Activated CD8-positive, alpha-beta memory T cell treated with anti-CD3 and anti-CD28 coated beads, Interleukin-2, amount 50 U/mL, for 4 hours (primary cell): ENCODE results near the gene ADPRH.
"Not testable (repeated sequence)": the region's sequence is repeated elsewhere in the genome, so short reads cannot be mapped to it uniquely, and the experiment has no call there.

Experiments
- DNase-seq: peaks from one replicate; pipeline ENCODE4 v3.0.0-alpha.2; 2020

The ADPRH gene

DNA sequence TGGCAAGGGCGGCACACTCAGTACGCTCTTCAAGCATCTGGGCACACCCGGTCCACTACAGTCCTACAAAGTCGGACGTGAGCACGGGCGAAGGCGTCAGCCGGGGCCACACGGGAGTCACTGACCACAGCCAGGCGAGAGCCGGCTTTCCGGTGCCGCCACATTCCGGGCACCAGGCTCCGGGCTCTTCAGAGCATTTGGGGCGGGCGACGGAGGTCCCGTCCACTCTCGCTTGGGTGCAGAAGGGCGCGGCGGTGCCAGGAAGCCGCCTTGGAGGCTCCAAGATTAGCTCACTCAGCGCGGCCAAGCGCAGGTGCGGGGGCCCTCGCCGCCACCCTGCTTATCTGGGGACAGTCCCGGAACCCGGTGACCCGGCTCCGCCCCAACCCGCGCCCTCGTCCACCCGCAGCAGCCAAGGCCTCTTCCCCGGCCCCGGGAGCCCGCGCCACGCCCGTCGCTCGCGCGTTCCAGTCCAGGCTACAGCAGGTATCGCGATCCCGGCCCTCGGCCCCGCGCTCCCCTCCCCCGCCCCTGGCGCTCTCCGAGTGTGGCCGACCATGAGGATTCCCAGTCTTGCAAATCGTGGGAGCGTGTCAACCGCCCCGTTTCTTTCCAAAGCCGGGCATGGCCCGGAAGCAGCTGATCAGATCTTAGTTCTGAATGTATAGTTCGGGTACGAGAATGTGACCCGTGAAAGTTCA, at the start of gene ADPRH:
Gene ADPRH (plus strand): TSS at position 127 of the 701 bp plus-strand sequence. CDS start 2,678 bp downstream, outside the sequence.
- peak; percentile 35 for DNase-seq

DNA sequence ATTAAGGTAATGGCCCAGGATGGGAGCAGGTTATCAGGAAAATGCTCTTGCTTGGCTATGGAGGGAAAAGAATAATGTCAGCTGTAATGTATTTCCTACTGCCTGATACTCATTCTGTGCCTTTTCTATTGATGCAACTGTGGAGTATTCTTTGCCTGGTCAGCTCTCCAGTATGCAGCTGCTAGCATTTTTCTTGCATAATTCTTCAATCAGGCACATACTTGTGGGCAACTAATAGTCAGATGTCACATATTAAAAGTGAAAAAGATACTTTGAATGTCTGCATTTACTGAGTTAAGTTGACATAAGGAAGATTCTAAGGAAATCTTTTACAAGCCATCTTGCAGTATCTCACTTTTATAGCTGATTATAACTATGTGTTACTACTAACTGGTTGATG, 49.4 kb upstream of the ADPRH start:
- no peak for DNase-seq

DNA sequence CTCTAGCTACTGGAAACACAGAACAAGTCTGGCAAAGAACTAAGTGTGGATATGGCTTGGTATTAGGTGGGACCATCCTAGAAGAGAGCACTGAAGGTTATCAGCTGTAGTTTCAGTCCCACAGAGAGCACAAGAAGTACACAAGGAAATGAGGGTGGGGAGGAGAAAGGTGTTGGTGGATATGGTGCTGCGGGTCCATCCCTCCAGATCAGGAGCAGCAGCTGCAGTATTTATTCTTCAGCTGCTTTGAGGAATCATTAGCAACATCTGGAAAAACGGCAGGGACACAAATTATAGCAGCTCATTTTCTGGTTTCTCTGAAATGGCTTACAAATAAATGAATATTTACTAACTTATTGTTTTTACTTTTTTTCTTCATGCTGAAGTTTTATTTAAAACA, 48.8 kb upstream of the ADPRH start:
- DNase-seq = no peak

DNA sequence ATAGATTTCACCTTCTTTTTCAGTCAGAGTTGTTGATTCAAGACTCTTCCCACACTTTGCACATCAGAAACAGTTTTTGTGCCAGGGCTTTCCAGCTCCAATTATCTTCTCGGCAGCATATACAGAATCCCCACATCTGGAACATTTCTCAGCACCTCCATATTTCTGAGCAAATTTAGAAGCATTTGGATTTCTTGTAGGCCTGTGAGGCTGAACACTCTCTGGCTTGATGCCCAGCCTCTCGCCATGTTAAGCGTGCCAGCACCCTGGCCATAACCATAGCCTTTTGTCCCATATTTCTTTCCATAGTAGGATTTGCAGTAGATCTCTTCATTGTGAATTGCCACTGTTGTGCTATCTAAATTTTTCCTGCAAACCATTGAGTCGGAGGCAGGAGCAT, 48.1 kb upstream of the ADPRH start:
- DNase-seq = no peak

DNA sequence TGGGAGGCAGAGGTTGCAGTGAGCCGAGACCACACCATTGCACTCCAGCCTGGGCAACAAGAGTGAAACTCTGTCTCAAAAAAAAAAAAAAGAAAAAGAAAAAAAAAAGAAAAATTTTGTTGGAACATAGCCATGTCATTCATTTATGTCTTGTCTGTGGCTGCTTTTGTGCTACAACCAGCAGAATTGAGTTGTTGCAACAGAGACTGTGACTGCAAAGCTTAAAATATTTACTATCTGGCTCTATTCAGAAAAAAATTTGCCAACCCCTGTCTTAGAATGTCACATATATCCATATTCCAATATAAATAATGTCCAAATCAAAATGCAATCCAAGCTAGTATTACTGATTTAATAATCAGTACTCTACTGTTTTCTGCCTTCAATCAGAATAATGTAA, 45.0 kb upstream of the ADPRH start:
- no peak for DNase-seq

DNA sequence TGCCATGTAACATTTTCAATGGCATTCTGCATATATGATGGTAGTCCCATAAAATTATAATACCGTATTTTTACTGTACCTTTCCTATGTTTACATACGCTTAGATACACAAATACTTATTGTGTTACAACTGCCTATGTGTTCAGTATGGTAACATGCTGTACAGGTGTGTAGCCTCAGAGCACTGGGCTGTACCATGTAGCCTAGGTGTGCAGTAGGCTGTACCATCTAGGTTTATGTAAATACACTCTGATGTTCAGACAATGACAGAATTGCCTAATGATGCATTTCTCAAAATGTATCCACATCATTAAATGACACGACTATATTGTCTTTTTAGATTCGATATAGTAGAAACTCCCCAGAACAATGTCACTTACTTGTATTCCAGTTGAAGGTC, 42.5 kb upstream of the ADPRH start:
- no peak for DNase-seq

DNA sequence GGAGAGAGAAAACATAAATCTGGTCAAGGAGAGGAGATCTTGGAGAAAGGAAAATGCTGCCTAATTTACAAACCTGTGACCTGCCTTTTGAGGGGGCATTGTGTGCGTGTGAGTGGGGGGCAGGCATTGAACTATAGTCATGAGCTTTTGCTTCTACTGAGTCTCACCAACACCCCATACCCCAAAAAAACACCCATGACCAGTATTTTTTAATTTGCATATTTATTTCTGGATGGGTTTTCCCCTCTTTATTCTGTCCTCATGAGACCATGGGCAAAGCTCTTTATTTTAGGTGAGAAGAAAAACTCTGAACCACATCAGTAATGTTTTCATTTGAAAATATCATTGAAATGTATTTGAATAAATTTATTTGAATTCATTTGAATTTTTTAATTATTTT, 40.5 kb upstream of the ADPRH start:
- no peak for DNase-seq

DNA sequence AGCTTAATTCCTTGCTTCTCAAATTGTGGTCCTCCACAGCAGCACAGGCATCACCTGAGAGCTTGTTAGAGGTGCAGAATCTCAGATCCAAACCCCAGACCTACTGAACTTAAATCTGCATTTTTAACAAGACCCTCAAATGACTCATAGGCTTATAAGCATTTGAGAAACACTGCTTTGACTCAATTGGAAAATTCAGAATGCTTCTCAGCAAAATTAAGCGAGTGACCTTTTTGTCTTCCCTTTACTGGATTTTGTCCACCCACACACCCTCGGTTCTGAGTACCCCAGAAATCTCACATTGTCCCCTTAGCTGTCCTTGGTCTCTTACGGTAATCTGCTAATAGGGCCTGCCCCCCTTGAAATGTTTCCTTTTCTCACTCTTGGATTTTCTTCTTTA, 37.7 kb upstream of the ADPRH start:
- DNase-seq = no peak

DNA sequence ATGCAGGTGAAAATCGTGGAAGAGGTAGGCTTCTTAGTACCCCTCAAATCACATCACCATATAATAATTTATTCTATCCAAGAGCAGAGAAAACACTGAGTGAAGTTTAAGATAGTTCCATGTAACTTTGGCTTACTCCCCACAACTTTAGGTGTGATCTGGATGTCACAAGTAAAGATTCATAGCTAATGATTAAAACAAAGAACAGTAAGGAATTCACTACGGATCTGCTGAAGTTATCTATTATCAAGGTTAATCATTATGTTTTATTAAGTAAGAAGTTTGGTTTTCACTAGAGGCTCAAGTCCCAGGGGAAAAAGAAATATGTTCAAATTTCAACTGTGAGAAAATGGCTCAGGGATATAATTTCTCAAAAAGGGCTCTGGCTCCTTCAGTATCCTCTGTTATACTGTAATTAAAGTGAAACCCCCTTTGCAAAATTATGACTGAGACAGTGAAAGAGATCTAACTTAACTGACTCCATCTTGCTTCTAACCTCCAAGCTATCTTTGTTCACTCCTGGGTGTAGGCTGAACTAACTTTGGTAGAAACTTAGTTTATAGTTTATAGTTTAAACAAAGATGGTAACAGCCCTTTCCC, 37.0 kb upstream of the ADPRH start:
- no peak for DNase-seq

DNA sequence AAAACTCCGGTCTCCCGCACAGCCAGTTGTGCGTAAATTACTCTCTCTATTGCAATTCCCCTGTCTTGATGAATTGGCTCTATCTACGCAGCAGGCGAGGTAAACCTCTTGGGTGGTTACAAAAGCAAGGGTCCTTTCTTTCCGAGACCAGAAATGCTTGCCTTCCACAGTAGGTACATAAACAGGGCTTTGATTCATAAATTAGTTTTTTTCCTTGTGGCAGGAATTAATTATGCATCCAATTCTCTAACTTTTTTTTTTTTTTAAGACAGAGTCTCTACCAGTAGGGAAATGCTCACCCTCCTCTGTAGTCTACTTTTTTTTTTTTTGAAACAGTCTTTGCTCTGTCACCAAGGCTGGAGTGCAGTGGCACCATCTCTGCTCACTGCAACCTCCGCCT, 36.1 kb upstream of the ADPRH start:
- DNase-seq = no peak

DNA sequence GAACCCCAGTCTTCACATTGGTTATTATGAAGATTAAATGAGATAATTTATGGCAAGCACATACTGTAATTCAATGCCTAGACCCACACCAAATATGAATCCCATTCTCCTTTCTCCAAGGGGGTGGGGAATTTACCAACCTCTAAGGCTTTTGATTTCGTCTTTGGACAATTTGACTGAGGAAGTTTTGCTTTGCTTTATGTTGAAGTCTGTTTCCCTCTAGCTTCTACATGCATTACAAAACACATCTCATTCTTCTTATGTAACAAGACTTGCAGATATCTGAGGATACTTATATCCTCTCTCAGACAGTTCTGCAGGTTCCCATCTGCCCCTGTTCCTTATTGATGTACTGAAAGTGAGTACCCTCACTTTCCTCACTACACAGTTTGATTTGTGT, 32.1 kb upstream of the ADPRH start:
- DNase-seq = no peak

DNA sequence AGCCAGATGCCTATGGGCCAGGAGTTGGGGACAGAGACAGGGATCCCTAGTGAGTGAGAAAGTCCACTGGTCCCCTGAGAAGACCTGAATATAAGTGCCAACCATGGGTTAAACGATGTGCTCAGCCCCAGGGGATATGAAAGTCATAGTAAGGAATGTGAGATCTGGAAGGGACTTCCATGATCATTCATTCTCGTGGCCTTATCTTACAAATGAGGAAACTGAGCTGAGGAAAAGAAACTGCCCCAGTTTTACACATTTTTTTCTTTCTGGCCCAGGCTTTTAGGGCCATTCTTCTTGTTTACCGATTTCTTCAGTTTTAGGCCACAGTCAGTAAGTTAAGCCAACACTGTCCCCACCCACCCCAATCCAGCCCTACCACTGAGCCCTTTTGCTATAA, 31.0 kb upstream of the ADPRH start:
- no peak for DNase-seq

DNA sequence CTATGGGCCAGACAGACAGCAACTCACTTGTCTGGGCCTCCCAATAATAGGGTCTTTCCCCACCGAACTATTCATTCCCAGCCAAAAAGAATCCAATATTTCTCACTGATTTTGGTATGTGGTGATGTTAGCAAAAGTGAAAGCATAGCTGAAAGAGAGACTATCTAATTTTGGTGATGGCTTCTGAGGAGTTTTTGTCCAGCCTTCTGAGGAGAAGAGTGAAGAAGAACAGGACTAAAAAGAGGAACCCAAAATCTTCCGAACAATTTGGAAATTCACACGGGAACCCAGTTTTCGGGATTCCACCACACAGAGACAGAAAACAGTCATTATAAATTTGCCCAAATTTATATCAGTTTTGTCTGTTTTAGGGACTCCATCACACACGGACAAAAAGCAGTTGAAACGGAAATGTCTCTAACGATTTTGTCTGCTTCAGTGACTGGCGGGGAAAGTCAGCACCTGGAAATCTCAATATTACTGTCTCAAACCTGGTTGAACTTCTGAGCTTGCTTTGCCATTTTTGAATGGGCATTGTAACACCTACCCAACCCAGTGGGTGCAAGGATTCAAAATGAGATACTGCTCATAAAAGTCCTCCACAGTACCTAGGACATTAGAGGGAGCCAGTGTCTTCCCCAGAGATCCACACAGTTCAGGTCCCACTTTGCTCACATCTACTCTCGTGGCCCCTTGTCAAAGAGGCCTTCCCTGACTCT, 28.9 kb upstream of the ADPRH start:
- DNase-seq = no peak

DNA sequence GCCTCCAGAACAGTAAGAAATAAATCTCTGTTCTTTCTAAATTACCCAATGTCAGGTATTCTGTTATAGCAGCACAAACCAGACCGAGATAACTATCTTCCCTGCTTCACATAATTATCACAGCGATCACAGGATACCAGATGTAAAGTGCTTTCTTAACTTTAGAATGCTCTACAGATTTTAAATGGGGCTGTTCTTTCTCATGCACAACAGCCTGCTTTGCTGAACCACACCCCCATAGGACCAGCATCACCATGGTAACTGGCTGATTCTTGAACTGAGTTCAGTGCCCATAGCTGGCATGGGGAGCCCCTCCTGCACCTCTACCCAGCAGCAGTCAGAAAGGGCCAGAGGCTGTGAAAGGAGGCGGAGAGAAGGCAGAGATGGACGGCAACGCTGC, 27.7 kb upstream of the ADPRH start:
- DNase-seq = no peak

DNA sequence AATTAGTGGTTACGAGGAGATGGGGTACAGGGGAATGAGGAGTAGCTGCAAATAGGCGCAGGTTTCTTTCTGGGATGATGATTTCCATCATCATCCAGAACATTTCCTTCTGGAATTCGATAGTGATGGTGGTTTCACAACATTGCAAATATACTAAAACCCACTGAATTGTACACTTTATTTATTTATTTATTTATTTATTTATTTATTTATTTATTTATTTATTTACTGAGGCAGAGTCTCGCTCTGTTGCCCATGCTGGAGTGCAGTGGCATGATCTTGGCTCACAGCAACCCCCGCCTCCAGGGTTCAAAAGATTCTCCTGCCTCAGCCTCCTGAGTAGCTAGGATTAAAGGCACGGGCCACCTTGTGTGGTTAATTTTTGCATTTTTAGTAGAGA, 26.4 kb upstream of the ADPRH start:
- not testable (repeated sequence) for DNase-seq

DNA sequence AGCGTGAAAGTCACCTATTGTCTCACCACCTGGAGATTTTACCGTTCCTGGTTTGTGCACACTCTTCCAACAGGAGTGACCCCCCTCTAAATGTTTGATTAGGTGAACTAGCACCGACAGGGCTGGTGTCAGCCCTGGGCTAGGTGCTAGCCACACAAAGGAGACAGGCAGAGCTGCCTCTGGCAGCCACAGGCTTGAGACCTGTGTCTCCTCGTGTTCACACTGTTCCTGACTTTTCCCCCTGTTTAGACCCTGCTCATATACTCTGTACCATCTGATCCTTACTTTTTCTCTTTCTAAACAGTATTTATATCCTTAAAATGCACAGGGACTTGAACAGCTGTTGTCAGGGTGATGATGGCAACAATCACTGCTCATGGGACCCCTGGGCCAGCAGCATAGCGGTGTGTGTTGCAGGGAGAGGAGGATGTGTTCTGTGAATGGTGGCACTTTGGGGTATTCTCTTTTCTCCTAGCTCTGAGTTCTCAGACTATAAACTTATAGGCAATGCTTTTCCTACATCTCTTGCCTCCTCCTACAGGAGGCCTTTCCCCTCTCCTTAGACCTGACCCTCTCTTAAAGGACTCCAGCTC, 25.4 kb upstream of the ADPRH start:
- no peak for DNase-seq

DNA sequence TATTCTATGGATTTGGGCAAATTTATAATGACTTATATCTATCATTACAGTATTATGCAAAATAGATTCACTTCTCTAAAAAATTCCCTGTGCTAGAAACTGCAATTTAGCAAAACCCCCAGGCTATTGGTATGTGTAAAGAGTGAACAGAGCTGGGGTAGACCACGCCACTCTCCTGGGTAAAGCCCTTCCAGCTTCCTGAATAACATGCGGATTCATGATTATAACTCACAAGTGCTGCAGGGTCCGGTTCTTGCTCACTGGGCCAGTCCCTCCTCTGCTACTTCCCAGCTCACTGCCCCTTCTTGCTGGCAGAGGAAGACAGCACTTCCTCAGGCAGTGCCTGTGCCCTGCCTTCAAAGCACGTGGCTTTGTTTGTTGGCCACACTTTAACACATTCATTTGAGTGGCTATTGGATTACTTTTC, 24.0 kb upstream of the ADPRH start:
- no peak for DNase-seq

DNA sequence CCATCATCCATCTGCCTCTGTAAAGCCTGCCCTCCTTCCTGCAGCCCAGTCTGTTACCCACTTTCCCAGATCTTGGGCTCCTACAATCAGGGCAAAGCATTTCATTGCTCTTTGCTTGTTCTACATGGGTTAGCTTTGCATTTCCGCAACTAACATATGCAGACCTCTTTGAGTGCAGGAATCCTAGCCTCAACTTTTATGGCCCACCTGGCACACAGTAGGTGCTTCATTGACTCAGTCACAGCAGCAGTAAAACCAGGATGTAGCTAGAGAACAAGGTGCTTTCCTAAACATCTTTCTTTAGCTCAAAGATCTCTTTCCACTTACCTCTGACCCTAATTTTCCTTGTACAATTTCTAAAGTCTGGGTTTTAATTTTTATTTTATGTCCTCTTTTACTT, 23.4 kb upstream of the ADPRH start:
- no peak for DNase-seq

DNA sequence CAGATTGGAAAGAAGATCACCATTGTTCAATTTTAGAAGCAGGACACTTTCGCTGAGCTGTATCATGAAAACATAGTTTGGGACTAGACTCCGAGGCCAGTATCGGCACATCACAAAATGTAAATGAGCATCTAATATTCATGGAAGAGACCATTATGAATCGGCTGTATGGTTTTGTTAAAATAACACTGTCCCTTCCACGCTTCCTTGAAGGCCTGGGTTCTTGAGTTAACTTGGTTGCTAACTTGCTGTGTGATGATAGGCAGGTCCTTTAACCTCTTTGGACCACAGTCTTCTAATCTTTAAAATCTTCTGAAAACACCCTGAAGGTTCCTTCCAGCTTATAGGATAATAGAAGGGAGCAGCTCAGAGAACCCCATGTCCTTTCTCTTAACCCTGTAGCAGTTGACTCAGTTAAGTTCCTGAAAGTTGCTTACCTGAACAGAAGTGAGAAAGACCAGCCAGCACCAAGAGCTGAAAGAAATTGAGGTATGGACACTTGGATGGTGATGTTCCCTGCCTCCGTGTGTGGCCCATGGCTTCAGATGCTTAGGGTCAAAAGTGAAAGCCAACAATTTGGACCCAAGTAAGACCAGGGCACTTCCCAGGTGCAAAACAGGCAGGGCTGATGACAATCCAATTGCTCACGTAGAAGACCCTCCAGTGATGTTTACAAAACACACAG, 22.0 kb upstream of the ADPRH start:
- DNase-seq = no peak

DNA sequence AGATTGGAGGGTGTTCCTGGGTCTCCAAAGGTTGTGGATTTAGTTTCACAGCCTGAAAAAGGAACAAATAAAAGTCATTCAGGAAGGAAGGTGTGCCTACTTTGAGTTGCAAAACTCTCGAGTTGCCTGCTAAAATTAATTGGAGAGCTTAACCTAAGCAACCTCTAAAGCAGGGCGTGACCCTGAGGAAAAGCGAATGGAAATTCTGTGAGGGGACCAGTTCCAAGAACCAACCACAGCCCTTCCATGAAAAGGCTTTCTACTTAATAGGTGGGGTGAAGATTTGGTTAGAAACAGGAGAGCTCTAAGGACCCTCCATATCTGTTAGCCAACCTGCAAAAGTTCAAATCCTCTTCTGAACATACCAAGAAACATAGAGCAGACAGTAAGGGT, 21.4 kb upstream of the ADPRH start:
- no peak for DNase-seq

DNA sequence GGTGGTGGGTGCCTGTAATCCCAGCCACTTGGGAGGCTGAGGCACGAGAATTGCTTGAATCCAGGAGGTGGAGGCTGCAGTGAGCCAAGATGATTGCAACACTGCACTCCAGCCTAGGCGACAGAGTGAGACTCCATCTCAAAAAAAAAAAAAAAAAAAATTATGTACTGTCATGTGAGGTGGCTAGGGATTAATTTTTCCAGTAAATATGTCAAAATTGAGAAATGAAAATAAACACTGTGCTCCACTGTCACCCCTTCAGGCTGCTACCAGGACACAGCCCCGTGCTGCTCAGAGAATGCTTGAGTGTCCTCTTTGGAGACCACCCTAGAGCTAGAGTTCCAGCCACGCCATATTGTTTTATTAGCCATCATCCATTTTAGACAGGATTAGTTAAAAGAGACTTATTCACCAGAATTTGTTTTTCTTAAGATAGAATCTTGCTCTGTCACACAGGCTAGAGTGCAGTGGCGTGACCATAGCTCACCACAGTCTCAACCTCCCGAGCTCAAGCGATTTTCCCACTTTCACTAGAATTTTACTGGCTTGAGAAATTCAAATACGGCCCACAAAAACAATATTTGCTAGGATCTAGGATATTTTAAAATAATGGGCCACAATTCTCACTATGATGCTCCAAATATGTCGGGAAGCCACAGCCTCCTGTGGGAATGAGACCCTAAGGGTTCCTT, 20.5 kb upstream of the ADPRH start:
- DNase-seq = no peak

DNA sequence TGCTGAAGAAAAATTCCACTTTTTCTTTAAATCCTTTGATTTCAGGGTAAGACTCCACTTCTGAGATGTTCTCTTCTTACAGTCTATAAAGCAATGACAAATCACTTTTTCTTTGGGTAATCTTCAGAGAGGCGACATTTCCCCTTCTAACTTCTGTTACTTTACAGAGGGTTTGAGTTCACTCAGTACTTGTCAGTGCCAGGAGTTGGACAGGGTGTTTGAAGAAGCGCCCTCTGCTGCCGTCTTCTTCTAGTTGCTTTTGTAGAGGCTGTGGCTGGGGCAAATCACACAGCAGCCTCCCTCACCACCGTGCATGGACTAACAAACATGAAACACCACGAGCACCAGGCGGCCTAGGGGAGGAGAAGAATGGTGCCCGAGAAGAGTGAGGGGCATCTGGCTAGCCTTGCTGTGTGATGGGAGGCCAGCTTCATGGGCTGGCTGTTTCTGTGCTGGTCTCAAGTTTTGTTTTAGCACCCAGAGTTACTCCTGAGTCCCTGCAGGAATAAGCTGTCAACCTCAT, 19.8 kb upstream of the ADPRH start, which contains the start of gene CD80:
Gene CD80 (minus strand): TSS at position 174 of the 523 bp plus-strand sequence. CDS start 1,886 bp downstream, outside the sequence.
- DNase-seq = peak; percentile 44
